NCI-H2171 treated with DMSO at 0.1 percent for 48 hours (cell line): ENCODE measurements around the gene CHAT.

Source experiments
- DNase-seq: peaks from one replicate; lab custom pipeline; 2025; lab: John Stamatoyannopoulos, UW

CHAT gene

GRCh38 chr10:49597426-49598163 lies 16.2 kb upstream of the CHAT start:
- no peak for DNase-seq

- peak; percentile 59 for DNase-seq
These were observed 15.5 kb upstream of the CHAT start for GRCh38 chr10:49598164-49598856.

- DNase-seq, result no peak
These were observed 14.9 kb upstream of the CHAT start for GRCh38 chr10:49598986-49599385.

GRCh38 chr10:49599546-49599945 lies 14.3 kb upstream of the CHAT start:
- DNase-seq, result no peak

- no peak for DNase-seq
These were observed 13.8 kb upstream of the CHAT start for GRCh38 chr10:49600046-49600445.

- DNase-seq, result no peak
These were observed 12.9 kb upstream of the CHAT start for GRCh38 chr10:49600781-49601400.

- no peak for DNase-seq
These were observed 12.0 kb upstream of the CHAT start for GRCh38 chr10:49601857-49602256.

- no peak for DNase-seq
These were observed 11.3 kb upstream of the CHAT start for GRCh38 chr10:49602380-49603023.

- DNase-seq, result no peak
These were observed 8.5 kb upstream of the CHAT start for GRCh38 chr10:49605216-49605938.

GRCh38 chr10:49605939-49606509 lies 7.8 kb upstream of the CHAT start:
- no peak for DNase-seq

- no peak for DNase-seq
These were observed 6.8 kb upstream of the CHAT start for GRCh38 chr10:49606981-49607535.

GRCh38 chr10:49608166-49609005 lies 5.5 kb upstream of the CHAT start:
- no peak for DNase-seq

- DNase-seq, result no peak
These were observed 4.9 kb upstream of the CHAT start for GRCh38 chr10:49609006-49609282.

GRCh38 chr10:49609283-49610113 lies 4.3 kb upstream of the CHAT start:
- DNase-seq, result peak; percentile 13

- peak; percentile 42 for DNase-seq
These were observed 3.8 kb upstream of the CHAT start, which contains the start of gene SLC18A3 for GRCh38 chr10:49610114-49610457. TSS of gene SLC18A3 (plus strand) at chr10:49610310. CDS start at chr10:49610741, 431 bp downstream.

- DNase-seq, result no peak
These were observed 3.2 kb upstream of the CHAT start for GRCh38 chr10:49610458-49611165.

GRCh38 chr10:49611166-49611815 lies 2.5 kb upstream of the CHAT start:
- DNase-seq, result no peak

GRCh38 chr10:49611816-49612512 lies 1.9 kb upstream of the CHAT start:
- no peak for DNase-seq
